Upper lobe of left lung (tissue), 6 donors: ENCODE results near the gene SKIC8. TPM values are rescaled to one million over a fixed set of nuclear protein-coding genes. Genes with fewer than 3 reads are reported as not detected.

Experiments
- ATAC-seq, 2 donors: fragments of 200-7000 bp; cut with Tn5 transposase; one replicate each; pipeline ENCODE4 v1.9.1; 2022; ENCODE audit warnings: mild to moderate bottlenecking in 2 of 2, moderate library complexity in 2 of 2; ENCODE audit not compliant: low FRiP score in 2 of 2
- DNase-seq, 2 donors: peaks; one replicate each; pipeline ENCODE4 v3.0.0-alpha.2; 2019 to 2020
- H3K27ac ChIP-seq, 4 donors: fragments of 200-600 bp; sonication (generic); one replicate each; pipeline ENCODE4 v1.5.1; 2016 to 2019
- H3K27me3 ChIP-seq, 4 donors: fragments of 200-600 bp; sonication (generic); one replicate each; pipeline ENCODE4 v1.5.1; 2017 to 2019
- H3K36me3 ChIP-seq, 4 donors: fragments of 200-600 bp; sonication (generic); one replicate each; pipeline ENCODE4 v1.5.1; 2016 to 2019
- H3K4me1 ChIP-seq, 4 donors: fragments of 200-600 bp; sonication (generic); one replicate each; pipeline ENCODE4 v1.5.1; 2018 to 2019
- H3K4me3 ChIP-seq, 4 donors: fragments of 200-600 bp; sonication (generic); one replicate each; pipeline ENCODE4 v1.5.1; 2017 to 2019; ENCODE audit warnings: mild to moderate bottlenecking in 2 of 4, moderate library complexity in 1 of 4
- H3K9me3 ChIP-seq, 4 donors: fragments of 200-600 bp; sonication (generic); one replicate each; pipeline ENCODE4 v1.5.1; 2018 to 2019
- EP300 ChIP-seq, 4 donors: sonication (generic); formaldehyde crosslinking; IDR thresholded peaks; one replicate each; pipeline ENCODE4 v1.5.1; 2017; ENCODE audit warnings: antibody characterized with exemption in 4 of 4, control low read depth in 2 of 4
- POLR2A ChIP-seq, 4 donors: fragments of 450-650 bp; IDR thresholded peaks; one replicate each; pipeline ENCODE4 v1.5.1; 2016 to 2017; ENCODE audit warnings: antibody characterized with exemption in 4 of 4, mild to moderate bottlenecking in 2 of 4
- POLR2AphosphoS5 ChIP-seq, 2 donors: sonication (generic); formaldehyde crosslinking; IDR thresholded peaks; one replicate each; pipeline ENCODE4 v1.5.1; 2017; ENCODE audit warnings: antibody characterized with exemption in 2 of 2
- WGBS, 2 donors: methylation state at CpG; one replicate each; pipeline ENCODE4 v1.1.5; 2017 to 2018; 5-methylcytosine and 5-hydroxymethylcytosine counted together
- total RNA-seq, 6 donors: library from RNA; depleted of rRNA in 4 of 6; stranded (reverse); fragments of >200 nt in 4 of 6; gene quantifications; one replicate each; pipeline versions ENCODE4 v1.1.0 to v1.2.1, GENCODE V29; 2016 to 2021
- TF ChIP-seq, protein P1 (sequence below), 6 experiments: fragments of 450-650 bp in 4 of 6; fragments of 200-600 bp in 2 of 6; sonication (generic) in 2 of 6; IDR thresholded peaks; one replicate each; pipeline ENCODE4 v1.5.1; 2016 to 2019; ENCODE audit warnings: antibody characterized with exemption in 6 of 6
- donor health status: DM: no; HTN: no; CAD: no; lungs with moderate emphysema.
- donor health status: DM: no; HTN: yes; CAD: no; lungs with severe emphysema.

Gene SKIC8
- total RNA-seq, 6 donors from 2014 or later, result 33.6 to 67.1 (median 50.3) TPM

GRCh38 chr15:78265137-78265460, 34.3 kb downstream of the SKIC8 start:
- no peaks in the 10 kb centered on the region for H3K27me3 ChIP-seq
- H3K4me3 ChIP-seq, result peak overlapping the region; percentile 38 to 65 (median 58)
- TF ChIP-seq EP300 (IDR thresholded peaks at IDR 0.05), result no peak
- TF ChIP-seq, protein P1, sequence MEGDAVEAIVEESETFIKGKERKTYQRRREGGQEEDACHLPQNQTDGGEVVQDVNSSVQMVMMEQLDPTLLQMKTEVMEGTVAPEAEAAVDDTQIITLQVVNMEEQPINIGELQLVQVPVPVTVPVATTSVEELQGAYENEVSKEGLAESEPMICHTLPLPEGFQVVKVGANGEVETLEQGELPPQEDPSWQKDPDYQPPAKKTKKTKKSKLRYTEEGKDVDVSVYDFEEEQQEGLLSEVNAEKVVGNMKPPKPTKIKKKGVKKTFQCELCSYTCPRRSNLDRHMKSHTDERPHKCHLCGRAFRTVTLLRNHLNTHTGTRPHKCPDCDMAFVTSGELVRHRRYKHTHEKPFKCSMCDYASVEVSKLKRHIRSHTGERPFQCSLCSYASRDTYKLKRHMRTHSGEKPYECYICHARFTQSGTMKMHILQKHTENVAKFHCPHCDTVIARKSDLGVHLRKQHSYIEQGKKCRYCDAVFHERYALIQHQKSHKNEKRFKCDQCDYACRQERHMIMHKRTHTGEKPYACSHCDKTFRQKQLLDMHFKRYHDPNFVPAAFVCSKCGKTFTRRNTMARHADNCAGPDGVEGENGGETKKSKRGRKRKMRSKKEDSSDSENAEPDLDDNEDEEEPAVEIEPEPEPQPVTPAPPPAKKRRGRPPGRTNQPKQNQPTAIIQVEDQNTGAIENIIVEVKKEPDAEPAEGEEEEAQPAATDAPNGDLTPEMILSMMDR (IDR thresholded peaks at IDR 0.05), result no peak
- no peak for TF ChIP-seq POLR2A (IDR thresholded peaks at IDR 0.05)
- no peak for TF ChIP-seq POLR2AphosphoS5 (IDR thresholded peaks at IDR 0.05)
- H3K36me3 ChIP-seq, result no peaks in the 10 kb centered on the region
- DNase-seq, result no peak
- H3K9me3 ChIP-seq, result no peaks in the 10 kb centered on the region
- peaks cover 10 to 20% (median 16%) of the 10 kb centered on the region in 4 donors for H3K4me1 ChIP-seq
- 52 to 53% methylated on average over 4 to 10 of the region's 12 CpGs for WGBS, 2 donors
- H3K27ac ChIP-seq, result peak overlapping the region in 3 of 4 donors; percentile 49 to 81 (median 77)
- ATAC-seq, result no peak

GRCh38 chr15:78264304-78265136, 34.9 kb downstream of the SKIC8 start, which contains the start of gene DNAJA4:
DNAJA4 (plus strand) TSS chr15:78264562; CDS start chr15:78264764, 202 bp downstream.
- Histone ChIP-seq H3K36me3 (no peaks in the 10 kb centered on the region), H3K9me3 (no peaks in the 10 kb centered on the region), H3K27me3 (no peaks in the 10 kb centered on the region), H3K4me1 (peaks cover 10 to 20% (median 16%) of the 10 kb centered on the region in 4 donors), H3K4me3 (peak within 1 kb of the TSS; percentile 48 to 65 (median 58)), H3K27ac (peak within 1 kb of the TSS; percentile 53 to 81 (median 76))
- 0 to 10% methylated on average over 8 to 56 of the region's 107 CpGs for WGBS, 2 donors
- no peak for TF ChIP-seq EP300 (IDR thresholded peaks at IDR 0.05)
- TF ChIP-seq, protein P1 (IDR thresholded peaks at IDR 0.05), result peak in 2 of 6 experiments; percentile 13 to 16
- no peak for TF ChIP-seq POLR2AphosphoS5 (IDR thresholded peaks at IDR 0.05)
- TF ChIP-seq POLR2A (IDR thresholded peaks at IDR 0.05), result peak in 1 of 4 donors; percentile 38
- DNase-seq (peak; percentile 53 to 93), ATAC-seq (peak in 1 of 2 donors; percentile 63)

- TF ChIP-seq POLR2AphosphoS5 (IDR thresholded peaks at IDR 0.05) (no peak), EP300 (IDR thresholded peaks at IDR 0.05) (no peak), POLR2A (IDR thresholded peaks at IDR 0.05) (no peak)
- TF ChIP-seq, protein P1 (IDR thresholded peaks at IDR 0.05), result no peak
- WGBS, 2 donors, result 86 to 100% methylated on average over 1 to 23 of the region's 23 CpGs
Observed at GRCh38 chr15:78263907-78264303, 35.5 kb downstream of the SKIC8 start.

DNA sequence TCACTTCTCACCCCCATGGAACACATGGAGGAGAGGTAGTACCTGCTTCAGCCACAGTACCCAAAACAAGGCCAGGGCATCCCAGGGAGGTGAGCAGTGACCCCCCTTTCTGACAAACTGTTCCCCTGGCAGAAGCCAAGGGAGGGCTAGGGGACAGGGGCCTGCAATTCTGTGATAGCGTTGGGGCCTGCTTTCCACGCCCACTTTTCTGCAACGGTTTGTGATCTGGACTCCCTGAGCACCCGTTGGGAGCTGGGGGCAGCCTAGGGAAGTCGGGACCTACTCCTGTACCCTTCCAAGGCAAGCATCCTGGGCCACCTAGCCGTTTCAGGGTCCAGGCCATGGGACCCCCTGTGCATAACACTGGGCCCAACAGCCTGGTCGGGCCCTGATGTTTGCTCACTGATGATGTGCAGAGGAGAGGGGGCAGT, 36.0 kb downstream of the SKIC8 start:
- ATAC-seq, result no peak
- 97 to 98% methylated on average over 5 to 6 of the region's 7 CpGs for WGBS, 2 donors
- Histone ChIP-seq H3K36me3 (no peaks in the 10 kb centered on the region), H3K4me3 (no peak overlapping the region), H3K27me3 (no peaks in the 10 kb centered on the region), H3K27ac (no peak overlapping the region), H3K9me3 (no peaks in the 10 kb centered on the region), H3K4me1 (peaks cover 10 to 20% (median 16%) of the 10 kb centered on the region in 4 donors)
- DNase-seq, result no peak
- TF ChIP-seq, protein P1 (IDR thresholded peaks at IDR 0.05), result no peak
- TF ChIP-seq POLR2A (IDR thresholded peaks at IDR 0.05) (no peak), EP300 (IDR thresholded peaks at IDR 0.05) (no peak), POLR2AphosphoS5 (IDR thresholded peaks at IDR 0.05) (no peak)

More at GRCh38 chr15:78263907-78264303, 35.5 kb downstream of the SKIC8 start:
- no peaks in the 10 kb centered on the region for H3K9me3 ChIP-seq
- peak overlapping the region; percentile 48 to 65 (median 58) for H3K4me3 ChIP-seq
- H3K27me3 ChIP-seq, result no peaks in the 10 kb centered on the region
- ATAC-seq (peak in 1 of 2 donors; percentile 25), DNase-seq (no peak)
- H3K36me3 ChIP-seq, result no peaks in the 10 kb centered on the region
- peaks cover 10 to 20% (median 16%) of the 10 kb centered on the region in 4 donors for H3K4me1 ChIP-seq
- peak overlapping the region; percentile 53 to 81 (median 76) for H3K27ac ChIP-seq
